Suprapubic skin (tissue), 4 donors: Measurements from ENCODE around the gene ANKRD66.

ENCODE experiments used
- CTCF ChIP-seq, 2 donors: fragments of 200-600 bp in 1 of 2; fragments of 450-650 bp in 1 of 2; sonication (generic) in 1 of 2; IDR thresholded peaks; one replicate each; pipeline ENCODE4 v1.5.1; 2016 to 2019; ENCODE audit warnings: antibody characterized with exemption in 2 of 2, mild to moderate bottlenecking in 1 of 2, moderate library complexity in 1 of 2
- POLR2A ChIP-seq, 2 donors: fragments of 450-650 bp; IDR thresholded peaks; one replicate each; pipeline ENCODE4 v1.6.1; 2017; ENCODE audit warnings: antibody characterized with exemption in 2 of 2, mild to moderate bottlenecking in 2 of 2, moderate library complexity in 2 of 2
- POLR2AphosphoS5 ChIP-seq, 3 donors: sonication (generic); formaldehyde crosslinking; IDR thresholded peaks; one replicate each; pipeline ENCODE4 v1.6.1; 2017; ENCODE audit warnings: antibody characterized with exemption in 3 of 3

GRCh38 chr6:46777476-46778346, 31.0 kb downstream of the ANKRD66 start:
- TF ChIP-seq POLR2A (IDR thresholded peaks at IDR 0.05) (no peak), CTCF (IDR thresholded peaks at IDR 0.05) (no peak), POLR2AphosphoS5 (IDR thresholded peaks at IDR 0.05) (no peak)
